WTC11 (cell line): Measurements from ENCODE around the gene CCR9. TPM values are rescaled to one million over a fixed set of nuclear protein-coding genes. Genes with fewer than 3 reads are reported as not detected.

ENCODE experiments used
- ATAC-seq: fragments of 200-7000 bp; cut with Tn5 transposase; 2 replicates; pipeline ENCODE4 v1.10.0; 2021; ENCODE audit warnings: mild to moderate bottlenecking, moderate library complexity
- CTCF ChIA-PET: fragments of 300-600 bp; sonication (Branson Sonifier 250); formaldehyde crosslinking; loops from one replicate; lab custom pipeline; 2021; ENCODE audit warnings: antibody characterized with exemption; lab: Charles Lee
- POLR2A ChIA-PET: fragments of 350-600 bp; sonication (Branson Sonifier 250); formaldehyde crosslinking; loops from one replicate; lab custom pipeline; 2021; ENCODE audit warnings: antibody characterized with exemption; lab: Charles Lee
- DNase-seq: peaks from one replicate; pipeline ENCODE4 v3.0.0; 2021; ENCODE audit warnings: low spot score
- H3K27ac Mint-ChIP-seq: 2 replicates; pipeline ENCODE4 v1.8.0; 2021; ENCODE audit warnings: mixed read lengths
- H3K27me3 Mint-ChIP-seq: 2 replicates; pipeline ENCODE4 v1.8.0; 2021; ENCODE audit warnings: low read depth, mild to moderate bottlenecking, moderate library complexity, mixed read lengths
- H3K36me3 Mint-ChIP-seq: 2 replicates; pipeline ENCODE4 v1.8.0; 2021; ENCODE audit warnings: mixed read lengths
- H3K4me1 Mint-ChIP-seq: 2 replicates; pipeline ENCODE4 v1.8.0; 2022; ENCODE audit warnings: mixed read lengths
- H3K4me3 Mint-ChIP-seq: 2 replicates; pipeline ENCODE4 v1.8.0; 2021; ENCODE audit warnings: mild to moderate bottlenecking, moderate library complexity, mixed read lengths
- H3K9me3 Mint-ChIP-seq: 2 replicates; pipeline ENCODE4 v1.8.0; 2021; ENCODE audit warnings: mixed read lengths
- FOXJ3 ChIP-seq: sonication (generic); formaldehyde crosslinking; IDR thresholded peaks from 2 replicates; pipeline ENCODE4 v1.9.0; 2021; ENCODE audit warnings: missing genetic modification reagents, mild to moderate bottlenecking, borderline replicate concordance
- GRHL2 ChIP-seq: fragments of 250-450 bp; sonication (Bioruptor Pico); IDR thresholded peaks from 2 replicates; pipeline ENCODE4 v1.8.0; 2022; ENCODE audit warnings: mild to moderate bottlenecking, moderate library complexity; ENCODE audit not compliant: insufficient replicate concordance, severe bottlenecking
- KAT7 ChIP-seq: sonication (generic); formaldehyde crosslinking; IDR thresholded peaks from 2 replicates; pipeline ENCODE4 v1.8.1; 2023; ENCODE audit warnings: missing genetic modification reagents, mild to moderate bottlenecking, borderline replicate concordance
- MXD4 ChIP-seq: fragments of 250-450 bp; sonication (Bioruptor Pico); IDR thresholded peaks from 2 replicates; pipeline ENCODE4 v1.8.0; 2021; ENCODE audit warnings: mild to moderate bottlenecking, moderate library complexity, borderline replicate concordance
- MYBL2 ChIP-seq: sonication (generic); formaldehyde crosslinking; IDR thresholded peaks from 2 replicates; pipeline ENCODE4 v1.8.1; 2023; ENCODE audit warnings: mild to moderate bottlenecking, moderate library complexity, missing genetic modification reagents
- NR1H2 ChIP-seq: sonication (generic); formaldehyde crosslinking; IDR thresholded peaks from 2 replicates; pipeline ENCODE4 v1.9.0; 2021; ENCODE audit warnings: mild to moderate bottlenecking, moderate library complexity, missing genetic modification reagents
- NR3C1 ChIP-seq: sonication (generic); formaldehyde crosslinking; conservative IDR thresholded peaks from 2 replicates; pipeline ENCODE4 v1.8.1; 2023; ENCODE audit warnings: low read depth, mild to moderate bottlenecking, missing genetic modification reagents
- SOX15 ChIP-seq: fragments of 250-450 bp; sonication (Bioruptor Pico); IDR thresholded peaks from 2 replicates; pipeline ENCODE4 v1.9.0; 2021; ENCODE audit warnings: mild to moderate bottlenecking
- TCF7 ChIP-seq: sonication (generic); formaldehyde crosslinking; IDR thresholded peaks from 2 replicates; pipeline ENCODE4 v1.8.0; 2022; ENCODE audit warnings: mild to moderate bottlenecking, low read depth, missing genetic modification reagents, moderate library complexity
- TP53 ChIP-seq: sonication (generic); formaldehyde crosslinking; IDR thresholded peaks from 2 replicates; pipeline ENCODE4 v1.8.1; 2023; ENCODE audit warnings: mild to moderate bottlenecking, missing genetic modification reagents
- ZNF416 ChIP-seq: fragments of 250-450 bp; sonication (Bioruptor Pico); IDR thresholded peaks from 2 replicates; pipeline ENCODE4 v1.9.0; 2021; ENCODE audit warnings: mild to moderate bottlenecking, inconsistent platforms
- total RNA-seq: library from RNA; stranded (reverse); gene quantifications from 3 replicates; pipeline ENCODE4 v1.2.3, GENCODE V29; 2021
- TF ChIP-seq, protein P1 (sequence below): fragments of 250-450 bp; sonication (Bioruptor Pico); conservative IDR thresholded peaks from 2 replicates; pipeline ENCODE4 v1.9.0; 2021; ENCODE audit warnings: mild to moderate bottlenecking
- TF ChIP-seq, protein P2 (sequence below): sonication (generic); formaldehyde crosslinking; IDR thresholded peaks from 2 replicates; pipeline ENCODE4 v1.8.1; 2023; ENCODE audit warnings: mild to moderate bottlenecking, missing genetic modification reagents, borderline replicate concordance
- TF ChIP-seq, protein P3 (sequence below): sonication (generic); formaldehyde crosslinking; IDR thresholded peaks from 2 replicates; pipeline ENCODE4 v1.8.0; 2022; ENCODE audit warnings: mild to moderate bottlenecking, missing genetic modification reagents
- TF ChIP-seq, protein P4 (sequence below): fragments of 250-450 bp; sonication (Bioruptor Pico); IDR thresholded peaks from 2 replicates; pipeline ENCODE4 v1.8.0; 2021; ENCODE audit warnings: mild to moderate bottlenecking
- TF ChIP-seq, protein P5 (sequence below): fragments of 250-450 bp; sonication (Bioruptor Pico); IDR thresholded peaks from 2 replicates; pipeline ENCODE4 v1.9.0; 2021; ENCODE audit warnings: mild to moderate bottlenecking
- TF ChIP-seq, protein P6 (sequence below): sonication (generic); formaldehyde crosslinking; IDR thresholded peaks from 2 replicates; pipeline ENCODE4 v1.8.1; 2022; ENCODE audit warnings: low read depth, mild to moderate bottlenecking, moderate library complexity, missing genetic modification reagents, borderline replicate concordance
- TF ChIP-seq, protein P7 (sequence below): sonication (generic); formaldehyde crosslinking; IDR thresholded peaks from 2 replicates; pipeline ENCODE4 v1.8.0; 2022; ENCODE audit warnings: missing genetic modification reagents
- TF ChIP-seq, protein P8 (sequence below): sonication (generic); formaldehyde crosslinking; conservative IDR thresholded peaks from 2 replicates; pipeline ENCODE4 v1.8.1; 2022; ENCODE audit warnings: mild to moderate bottlenecking, missing genetic modification reagents
- TF ChIP-seq, protein P9 (sequence below): sonication (generic); formaldehyde crosslinking; IDR thresholded peaks from 2 replicates; pipeline ENCODE4 v1.8.1; 2023; ENCODE audit warnings: mild to moderate bottlenecking, missing genetic modification reagents, moderate library complexity

CCR9 gene
- total RNA-seq, 1 experiment from 2014 or later, result not detected

DNA sequence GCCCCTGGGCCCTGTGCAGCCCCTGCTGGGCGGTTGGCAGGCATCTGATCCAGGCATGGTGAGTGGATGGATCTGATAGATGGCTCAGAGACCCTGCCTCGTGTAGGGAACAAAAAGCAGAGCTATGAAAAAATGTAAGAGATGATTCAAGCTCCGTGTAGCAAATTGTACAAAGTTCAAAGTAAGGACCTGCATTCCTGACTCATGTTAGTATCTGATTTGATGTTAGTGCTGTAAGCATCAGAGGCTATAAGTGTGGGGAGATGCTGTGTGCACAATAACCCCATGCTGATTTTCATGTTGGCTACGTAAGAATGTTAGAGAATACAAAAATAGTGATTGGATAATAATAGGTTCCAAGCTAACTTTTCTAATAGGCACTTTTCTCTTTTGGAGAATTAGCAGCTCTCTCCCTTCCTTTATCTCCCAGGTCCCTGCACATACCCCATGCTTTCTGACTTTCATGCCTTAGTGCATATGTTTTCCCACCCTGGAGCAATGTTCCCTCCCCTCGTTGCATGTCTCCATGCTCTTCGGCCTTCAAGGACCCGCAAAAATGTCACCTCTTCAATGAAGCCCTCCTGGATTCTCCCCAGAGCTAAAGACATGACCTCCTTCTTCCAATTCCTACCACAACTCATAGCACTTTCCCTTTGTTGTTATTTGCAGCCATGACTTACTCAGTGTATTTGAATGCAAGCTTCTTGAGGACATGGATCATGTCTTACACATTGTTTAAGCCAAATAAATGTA is 1.6 kb downstream of the CCR9 start:
- Mint-ChIP-seq H3K36me3 (no peaks in the 10 kb centered on the region), H3K4me1 (peaks cover 10% of the 10 kb centered on the region), H3K9me3 (peaks cover 7% of the 10 kb centered on the region), H3K4me3 (no peak overlapping the region), H3K27ac (no peak overlapping the region), H3K27me3 (peaks cover 9% of the 10 kb centered on the region)
- no peak for TF ChIP-seq FOXJ3 (CRISPR knock-in tag)
- no peak for TF ChIP-seq MXD4 (CRISPR knock-in tag)
- no peak for TF ChIP-seq ZNF416
- TF ChIP-seq, protein P1, sequence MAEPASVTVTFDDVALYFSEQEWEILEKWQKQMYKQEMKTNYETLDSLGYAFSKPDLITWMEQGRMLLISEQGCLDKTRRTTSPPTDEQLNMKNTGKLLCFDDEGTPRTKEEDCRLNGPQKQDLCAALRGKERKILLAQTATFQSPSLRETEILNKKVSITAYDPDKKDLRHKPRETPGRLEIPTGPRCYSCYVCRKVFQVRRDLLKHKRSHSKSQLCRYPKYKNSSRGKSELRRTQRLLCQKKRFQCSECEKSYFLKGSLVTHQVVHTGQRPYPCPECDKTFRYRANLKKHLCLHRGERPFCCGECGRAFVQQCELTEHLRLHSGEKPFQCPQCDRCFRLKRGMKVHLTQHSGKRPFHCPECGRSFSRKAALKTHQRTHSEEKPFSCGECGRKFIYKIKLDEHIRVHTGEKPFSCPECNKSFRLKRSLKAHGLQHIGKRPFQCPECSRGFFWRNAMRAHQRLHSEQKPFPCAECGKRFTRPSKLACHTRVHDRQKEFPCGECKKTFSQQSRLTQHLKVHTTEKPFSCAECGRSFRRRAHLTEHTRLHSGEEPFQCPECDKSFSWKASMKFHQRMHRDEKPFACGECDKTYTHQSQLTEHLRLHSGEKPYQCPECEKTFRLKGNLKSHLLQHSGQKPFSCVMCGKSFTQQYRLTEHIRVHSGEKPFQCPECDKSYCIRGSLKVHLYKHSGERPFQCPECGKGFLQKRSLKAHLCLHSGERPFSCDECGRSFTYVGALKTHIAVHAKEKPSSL (CRISPR knock-in tag), result no peak
- no peak for TF ChIP-seq TCF7 (CRISPR knock-in tag)
- TF ChIP-seq MYBL2 (CRISPR knock-in tag), result no peak
- no peak for TF ChIP-seq GRHL2
- TF ChIP-seq, protein P2, sequence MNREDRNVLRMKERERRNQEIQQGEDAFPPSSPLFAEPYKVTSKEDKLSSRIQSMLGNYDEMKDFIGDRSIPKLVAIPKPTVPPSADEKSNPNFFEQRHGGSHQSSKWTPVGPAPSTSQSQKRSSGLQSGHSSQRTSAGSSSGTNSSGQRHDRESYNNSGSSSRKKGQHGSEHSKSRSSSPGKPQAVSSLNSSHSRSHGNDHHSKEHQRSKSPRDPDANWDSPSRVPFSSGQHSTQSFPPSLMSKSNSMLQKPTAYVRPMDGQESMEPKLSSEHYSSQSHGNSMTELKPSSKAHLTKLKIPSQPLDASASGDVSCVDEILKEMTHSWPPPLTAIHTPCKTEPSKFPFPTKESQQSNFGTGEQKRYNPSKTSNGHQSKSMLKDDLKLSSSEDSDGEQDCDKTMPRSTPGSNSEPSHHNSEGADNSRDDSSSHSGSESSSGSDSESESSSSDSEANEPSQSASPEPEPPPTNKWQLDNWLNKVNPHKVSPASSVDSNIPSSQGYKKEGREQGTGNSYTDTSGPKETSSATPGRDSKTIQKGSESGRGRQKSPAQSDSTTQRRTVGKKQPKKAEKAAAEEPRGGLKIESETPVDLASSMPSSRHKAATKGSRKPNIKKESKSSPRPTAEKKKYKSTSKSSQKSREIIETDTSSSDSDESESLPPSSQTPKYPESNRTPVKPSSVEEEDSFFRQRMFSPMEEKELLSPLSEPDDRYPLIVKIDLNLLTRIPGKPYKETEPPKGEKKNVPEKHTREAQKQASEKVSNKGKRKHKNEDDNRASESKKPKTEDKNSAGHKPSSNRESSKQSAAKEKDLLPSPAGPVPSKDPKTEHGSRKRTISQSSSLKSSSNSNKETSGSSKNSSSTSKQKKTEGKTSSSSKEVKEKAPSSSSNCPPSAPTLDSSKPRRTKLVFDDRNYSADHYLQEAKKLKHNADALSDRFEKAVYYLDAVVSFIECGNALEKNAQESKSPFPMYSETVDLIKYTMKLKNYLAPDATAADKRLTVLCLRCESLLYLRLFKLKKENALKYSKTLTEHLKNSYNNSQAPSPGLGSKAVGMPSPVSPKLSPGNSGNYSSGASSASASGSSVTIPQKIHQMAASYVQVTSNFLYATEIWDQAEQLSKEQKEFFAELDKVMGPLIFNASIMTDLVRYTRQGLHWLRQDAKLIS (CRISPR knock-in tag), result no peak
- TF ChIP-seq, protein P3, sequence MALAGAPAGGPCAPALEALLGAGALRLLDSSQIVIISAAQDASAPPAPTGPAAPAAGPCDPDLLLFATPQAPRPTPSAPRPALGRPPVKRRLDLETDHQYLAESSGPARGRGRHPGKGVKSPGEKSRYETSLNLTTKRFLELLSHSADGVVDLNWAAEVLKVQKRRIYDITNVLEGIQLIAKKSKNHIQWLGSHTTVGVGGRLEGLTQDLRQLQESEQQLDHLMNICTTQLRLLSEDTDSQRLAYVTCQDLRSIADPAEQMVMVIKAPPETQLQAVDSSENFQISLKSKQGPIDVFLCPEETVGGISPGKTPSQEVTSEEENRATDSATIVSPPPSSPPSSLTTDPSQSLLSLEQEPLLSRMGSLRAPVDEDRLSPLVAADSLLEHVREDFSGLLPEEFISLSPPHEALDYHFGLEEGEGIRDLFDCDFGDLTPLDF (CRISPR knock-in tag), result no peak
- TF ChIP-seq, protein P4, sequence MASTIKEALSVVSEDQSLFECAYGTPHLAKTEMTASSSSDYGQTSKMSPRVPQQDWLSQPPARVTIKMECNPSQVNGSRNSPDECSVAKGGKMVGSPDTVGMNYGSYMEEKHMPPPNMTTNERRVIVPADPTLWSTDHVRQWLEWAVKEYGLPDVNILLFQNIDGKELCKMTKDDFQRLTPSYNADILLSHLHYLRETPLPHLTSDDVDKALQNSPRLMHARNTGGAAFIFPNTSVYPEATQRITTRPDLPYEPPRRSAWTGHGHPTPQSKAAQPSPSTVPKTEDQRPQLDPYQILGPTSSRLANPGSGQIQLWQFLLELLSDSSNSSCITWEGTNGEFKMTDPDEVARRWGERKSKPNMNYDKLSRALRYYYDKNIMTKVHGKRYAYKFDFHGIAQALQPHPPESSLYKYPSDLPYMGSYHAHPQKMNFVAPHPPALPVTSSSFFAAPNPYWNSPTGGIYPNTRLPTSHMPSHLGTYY (CRISPR knock-in tag), result no peak
- TF ChIP-seq, protein P5, sequence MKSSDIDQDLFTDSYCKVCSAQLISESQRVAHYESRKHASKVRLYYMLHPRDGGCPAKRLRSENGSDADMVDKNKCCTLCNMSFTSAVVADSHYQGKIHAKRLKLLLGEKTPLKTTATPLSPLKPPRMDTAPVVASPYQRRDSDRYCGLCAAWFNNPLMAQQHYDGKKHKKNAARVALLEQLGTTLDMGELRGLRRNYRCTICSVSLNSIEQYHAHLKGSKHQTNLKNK (CRISPR knock-in tag), result no peak
- TF ChIP-seq, protein P6, sequence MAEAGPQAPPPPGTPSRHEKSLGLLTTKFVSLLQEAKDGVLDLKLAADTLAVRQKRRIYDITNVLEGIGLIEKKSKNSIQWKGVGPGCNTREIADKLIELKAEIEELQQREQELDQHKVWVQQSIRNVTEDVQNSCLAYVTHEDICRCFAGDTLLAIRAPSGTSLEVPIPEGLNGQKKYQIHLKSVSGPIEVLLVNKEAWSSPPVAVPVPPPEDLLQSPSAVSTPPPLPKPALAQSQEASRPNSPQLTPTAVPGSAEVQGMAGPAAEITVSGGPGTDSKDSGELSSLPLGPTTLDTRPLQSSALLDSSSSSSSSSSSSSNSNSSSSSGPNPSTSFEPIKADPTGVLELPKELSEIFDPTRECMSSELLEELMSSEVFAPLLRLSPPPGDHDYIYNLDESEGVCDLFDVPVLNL (CRISPR knock-in tag), result no peak
- TF ChIP-seq, protein P7, sequence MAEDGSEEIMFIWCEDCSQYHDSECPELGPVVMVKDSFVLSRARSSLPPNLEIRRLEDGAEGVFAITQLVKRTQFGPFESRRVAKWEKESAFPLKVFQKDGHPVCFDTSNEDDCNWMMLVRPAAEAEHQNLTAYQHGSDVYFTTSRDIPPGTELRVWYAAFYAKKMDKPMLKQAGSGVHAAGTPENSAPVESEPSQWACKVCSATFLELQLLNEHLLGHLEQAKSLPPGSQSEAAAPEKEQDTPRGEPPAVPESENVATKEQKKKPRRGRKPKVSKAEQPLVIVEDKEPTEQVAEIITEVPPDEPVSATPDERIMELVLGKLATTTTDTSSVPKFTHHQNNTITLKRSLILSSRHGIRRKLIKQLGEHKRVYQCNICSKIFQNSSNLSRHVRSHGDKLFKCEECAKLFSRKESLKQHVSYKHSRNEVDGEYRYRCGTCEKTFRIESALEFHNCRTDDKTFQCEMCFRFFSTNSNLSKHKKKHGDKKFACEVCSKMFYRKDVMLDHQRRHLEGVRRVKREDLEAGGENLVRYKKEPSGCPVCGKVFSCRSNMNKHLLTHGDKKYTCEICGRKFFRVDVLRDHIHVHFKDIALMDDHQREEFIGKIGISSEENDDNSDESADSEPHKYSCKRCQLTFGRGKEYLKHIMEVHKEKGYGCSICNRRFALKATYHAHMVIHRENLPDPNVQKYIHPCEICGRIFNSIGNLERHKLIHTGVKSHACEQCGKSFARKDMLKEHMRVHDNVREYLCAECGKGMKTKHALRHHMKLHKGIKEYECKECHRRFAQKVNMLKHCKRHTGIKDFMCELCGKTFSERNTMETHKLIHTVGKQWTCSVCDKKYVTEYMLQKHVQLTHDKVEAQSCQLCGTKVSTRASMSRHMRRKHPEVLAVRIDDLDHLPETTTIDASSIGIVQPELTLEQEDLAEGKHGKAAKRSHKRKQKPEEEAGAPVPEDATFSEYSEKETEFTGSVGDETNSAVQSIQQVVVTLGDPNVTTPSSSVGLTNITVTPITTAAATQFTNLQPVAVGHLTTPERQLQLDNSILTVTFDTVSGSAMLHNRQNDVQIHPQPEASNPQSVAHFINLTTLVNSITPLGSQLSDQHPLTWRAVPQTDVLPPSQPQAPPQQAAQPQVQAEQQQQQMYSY (CRISPR knock-in tag), result no peak
- TF ChIP-seq SOX15 (CRISPR knock-in tag), result no peak
- TF ChIP-seq NR3C1 (CRISPR knock-in tag), result no peak
- no peak for TF ChIP-seq TP53
- TF ChIP-seq, protein P8, sequence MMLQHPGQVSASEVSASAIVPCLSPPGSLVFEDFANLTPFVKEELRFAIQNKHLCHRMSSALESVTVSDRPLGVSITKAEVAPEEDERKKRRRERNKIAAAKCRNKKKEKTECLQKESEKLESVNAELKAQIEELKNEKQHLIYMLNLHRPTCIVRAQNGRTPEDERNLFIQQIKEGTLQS, result no peak
- TF ChIP-seq, protein P9, sequence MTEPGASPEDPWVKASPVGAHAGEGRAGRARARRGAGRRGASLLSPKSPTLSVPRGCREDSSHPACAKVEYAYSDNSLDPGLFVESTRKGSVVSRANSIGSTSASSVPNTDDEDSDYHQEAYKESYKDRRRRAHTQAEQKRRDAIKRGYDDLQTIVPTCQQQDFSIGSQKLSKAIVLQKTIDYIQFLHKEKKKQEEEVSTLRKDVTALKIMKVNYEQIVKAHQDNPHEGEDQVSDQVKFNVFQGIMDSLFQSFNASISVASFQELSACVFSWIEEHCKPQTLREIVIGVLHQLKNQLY (CRISPR knock-in tag), result no peak
- TF ChIP-seq NR1H2 (CRISPR knock-in tag), result no peak
- TF ChIP-seq KAT7, result no peak
- DNase-seq (no peak), ATAC-seq (no peak)
- POLR2A ChIA-PET, result no interaction called here
- CTCF ChIA-PET, result interaction anchor here (1.4 kb wide), 1 partner anchor 90 kb away, joined by 3 read pairs; no protein-coding TSS in a partner anchor
